Hepatocyte (in vitro differentiated cells): Measurements from ENCODE around the gene CPZ.

Source experiments
- CTCF ChIP-seq: fragments of 200-600 bp; sonication (generic); IDR thresholded peaks from 2 replicates; pipeline ENCODE4 v1.5.1; 2016; ENCODE audit warnings: antibody characterized with exemption, mild to moderate bottlenecking; ENCODE audit not compliant: poor library complexity
- EZH2 ChIP-seq: fragments of 200-600 bp; sonication (generic); IDR thresholded peaks from 2 replicates; pipeline ENCODE4 v1.6.1; 2016; ENCODE audit warnings: antibody characterized with exemption, mild to moderate bottlenecking, borderline replicate concordance
- EZH2phosphoT487 ChIP-seq: fragments of 200-600 bp; sonication (generic); IDR thresholded peaks from one replicate; pipeline ENCODE4 v1.6.1; 2018; ENCODE audit warnings: antibody characterized with exemption, mild to moderate bottlenecking, low read depth, moderate library complexity; ENCODE audit not compliant: unreplicated experiment, severe bottlenecking

DNA sequence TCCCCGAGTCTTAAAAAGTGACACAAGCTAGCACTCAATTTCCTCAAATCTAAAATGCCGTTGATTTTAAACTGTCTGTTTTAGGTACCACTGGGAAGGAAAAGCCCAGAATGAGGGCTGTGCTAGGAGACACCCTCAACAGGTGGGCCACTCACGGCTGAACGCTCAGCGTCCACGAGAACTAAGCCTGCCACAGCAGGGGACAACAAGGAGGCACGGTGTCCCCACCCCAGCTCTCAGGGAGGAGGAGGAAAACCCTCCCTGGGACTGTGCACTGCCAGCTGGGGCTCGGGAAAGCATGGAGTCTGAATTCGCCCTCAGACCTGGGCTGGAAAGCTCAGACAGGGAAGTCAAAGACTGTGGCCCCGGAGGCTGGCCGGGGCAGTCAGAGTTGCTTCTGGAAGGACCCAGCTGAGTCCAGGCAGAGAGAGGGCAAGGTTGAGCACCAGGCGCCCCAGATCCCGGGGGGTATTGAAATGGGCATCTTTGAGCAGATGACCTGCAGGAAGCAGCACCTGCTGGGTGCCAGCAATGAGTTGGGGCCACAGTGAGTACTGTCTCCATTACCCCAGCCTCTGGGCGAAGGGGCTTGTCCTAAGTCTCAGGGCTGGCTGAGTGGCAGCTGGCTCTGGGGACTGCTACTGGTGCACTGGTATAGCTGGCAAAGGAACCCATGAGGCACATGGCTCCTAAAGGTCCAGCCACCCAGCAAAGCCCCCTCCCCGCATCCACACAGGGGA lies 769 bp upstream of the CPZ start:
- no peak for TF ChIP-seq CTCF
- no peak for TF ChIP-seq EZH2phosphoT487
- TF ChIP-seq EZH2, result no peak
